NCI-H2196 treated with DMSO at 0.1 percent for 48 hours (cell line): Measurements from ENCODE around the gene MATR3.

Source experiments
- DNase-seq: peaks from one replicate; lab custom pipeline; 2025; ENCODE audit not compliant: unreplicated experiment; lab: John Stamatoyannopoulos, UW

The MATR3 gene

DNA sequence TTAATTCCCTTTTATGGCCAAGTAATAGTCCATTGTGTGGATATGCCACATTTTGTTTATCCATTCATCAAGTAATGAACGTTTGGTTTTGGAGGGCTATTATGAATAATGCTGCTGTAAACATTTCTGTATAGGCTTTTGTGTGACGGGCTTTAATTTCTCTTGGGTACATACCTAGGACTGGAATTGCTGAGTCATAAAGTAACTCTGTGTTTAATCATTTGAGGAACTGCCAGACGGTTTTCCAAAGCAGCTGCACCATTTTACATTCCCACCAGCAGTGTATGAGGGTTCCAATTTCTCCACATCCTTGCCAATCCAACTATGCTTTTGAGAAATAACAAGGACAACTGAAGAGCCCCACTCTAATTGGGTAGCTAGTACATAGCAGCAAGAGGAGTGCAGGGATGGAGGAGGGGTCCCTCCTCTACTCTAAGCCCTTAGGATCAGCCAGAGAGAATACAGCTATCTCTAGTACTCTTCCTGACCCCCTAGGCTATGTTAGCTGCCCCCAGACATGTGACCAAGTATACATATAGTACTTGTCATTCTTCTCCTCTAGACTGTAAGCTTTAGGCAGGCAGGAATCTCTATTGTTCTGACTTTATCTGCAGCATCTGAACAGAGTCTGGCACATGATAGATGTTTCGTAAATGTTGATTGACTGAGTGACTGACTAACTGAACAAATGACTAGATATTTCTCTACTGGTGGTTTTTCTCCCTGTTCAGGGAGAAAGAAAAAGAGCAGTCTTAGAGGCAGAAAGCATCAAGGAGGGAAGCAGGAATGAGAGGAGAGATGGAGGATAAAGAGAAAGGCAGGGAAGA lies 22.1 kb upstream of the MATR3 start:
- peak; percentile 34 for DNase-seq

DNA sequence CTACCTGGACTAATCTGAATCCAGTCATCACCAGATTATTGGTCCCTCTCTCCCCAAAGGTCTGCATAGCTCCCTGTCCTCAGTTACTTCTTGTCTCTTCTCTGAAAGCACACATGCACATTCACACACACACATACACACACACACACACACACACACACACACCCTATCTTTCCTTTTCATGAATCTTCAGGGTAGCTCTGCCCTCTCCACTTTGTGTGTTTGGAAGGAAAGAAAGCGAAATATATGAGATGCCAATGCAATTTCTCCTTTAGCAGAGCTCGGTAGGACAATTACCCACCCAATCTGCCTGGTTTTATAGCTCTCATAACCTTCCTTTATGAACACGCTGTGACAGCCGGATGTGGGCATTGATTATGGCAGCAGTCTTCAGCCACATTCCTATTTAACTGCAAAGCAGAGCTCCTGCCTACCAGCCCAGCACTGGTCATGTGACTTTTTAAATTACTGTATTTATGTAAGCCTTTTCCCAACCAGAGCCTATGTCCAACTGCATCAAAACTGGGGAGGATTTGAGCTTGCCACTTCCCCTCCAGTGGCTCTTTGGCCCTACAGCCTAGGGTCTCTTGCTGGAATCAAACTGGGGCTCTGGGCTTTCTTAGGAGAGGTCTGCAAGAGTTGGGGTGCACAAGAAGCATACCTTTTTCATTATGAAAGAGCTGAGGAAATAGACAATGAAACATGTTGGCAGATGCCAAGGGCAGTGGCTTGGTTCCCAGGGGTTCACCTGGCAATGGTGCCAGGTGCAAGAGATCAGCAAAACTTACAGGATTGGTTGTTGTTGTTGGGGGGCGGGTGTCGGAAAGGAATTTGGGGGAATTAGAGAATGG lies 20.8 kb upstream of the MATR3 start:
- no peak for DNase-seq

- no peak for DNase-seq
Observed at GRCh38 chr5:139273322-139273571, 20.3 kb upstream of the MATR3 start.

DNA sequence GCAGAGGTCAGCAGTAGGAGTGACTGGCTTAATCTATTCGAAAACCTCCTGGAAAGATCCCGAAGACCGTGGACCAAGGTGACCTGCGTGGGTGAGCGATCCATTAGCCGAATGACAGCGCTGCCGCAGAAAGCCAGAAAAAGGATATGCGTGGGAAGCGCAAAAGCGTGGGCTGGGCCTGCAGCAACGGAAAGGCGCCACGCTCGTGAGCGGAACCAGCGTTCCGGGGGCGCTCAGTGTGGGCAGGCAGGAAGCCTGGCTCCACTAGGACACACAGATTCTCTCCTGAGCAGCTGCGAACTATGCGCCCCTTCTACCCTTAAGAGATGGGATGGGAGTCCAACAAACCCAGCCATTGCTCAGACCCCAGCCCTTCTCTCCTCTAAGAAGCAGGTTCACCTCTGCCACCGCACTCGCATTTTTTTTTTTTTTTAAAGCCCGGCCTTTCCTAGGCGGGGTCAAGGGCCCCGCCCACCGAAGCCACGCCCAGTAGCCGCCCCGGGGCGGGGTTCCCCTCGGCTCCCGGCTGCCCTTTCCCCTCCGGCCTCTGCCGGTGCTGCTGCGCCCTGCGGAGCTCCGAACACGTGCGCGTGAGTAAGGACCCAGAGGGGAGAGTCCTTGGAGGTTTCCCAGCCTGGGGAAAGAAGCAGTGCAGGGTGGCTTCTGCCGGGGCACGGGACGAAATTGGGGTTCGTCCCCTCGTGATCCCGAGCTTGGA lies 19.8 kb upstream of the MATR3 start:
- peak; percentile 57 for DNase-seq

- no peak for DNase-seq
Observed at GRCh38 chr5:139275536-139275935, 18.0 kb upstream of the MATR3 start.

DNA sequence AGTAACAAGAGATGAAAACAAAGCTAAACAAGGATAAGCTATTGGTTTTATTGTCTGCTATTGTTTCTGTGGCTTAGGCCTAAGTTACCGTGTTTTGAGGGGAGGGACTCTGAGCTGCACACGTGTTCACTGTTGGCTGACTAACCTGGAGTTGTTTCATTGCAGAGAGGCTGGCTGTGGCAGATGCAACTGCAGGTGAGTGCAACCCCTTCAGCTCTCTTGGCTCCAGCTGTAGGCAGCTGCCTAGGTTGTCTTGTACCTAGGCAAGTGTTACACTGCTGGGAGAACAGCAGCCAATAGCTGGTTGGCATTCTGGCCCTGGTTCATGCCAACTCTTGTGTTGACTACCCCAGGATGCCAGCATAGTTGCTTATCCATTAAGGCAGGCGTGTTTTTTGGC lies 17.6 kb upstream of the MATR3 start:
- DNase-seq, result no peak

GRCh38 chr5:139276426-139276825 lies 17.1 kb upstream of the MATR3 start:
- no peak for DNase-seq

- DNase-seq, result no peak
Observed at GRCh38 chr5:139277171-139277570, 16.4 kb upstream of the MATR3 start.

GRCh38 chr5:139278540-139279274 lies 14.8 kb upstream of the MATR3 start:
- no peak for DNase-seq

GRCh38 chr5:139282197-139282557 lies 11.4 kb upstream of the MATR3 start:
- no peak for DNase-seq

- DNase-seq, result no peak
Observed at GRCh38 chr5:139283252-139284166, 10.0 kb upstream of the MATR3 start.

DNA sequence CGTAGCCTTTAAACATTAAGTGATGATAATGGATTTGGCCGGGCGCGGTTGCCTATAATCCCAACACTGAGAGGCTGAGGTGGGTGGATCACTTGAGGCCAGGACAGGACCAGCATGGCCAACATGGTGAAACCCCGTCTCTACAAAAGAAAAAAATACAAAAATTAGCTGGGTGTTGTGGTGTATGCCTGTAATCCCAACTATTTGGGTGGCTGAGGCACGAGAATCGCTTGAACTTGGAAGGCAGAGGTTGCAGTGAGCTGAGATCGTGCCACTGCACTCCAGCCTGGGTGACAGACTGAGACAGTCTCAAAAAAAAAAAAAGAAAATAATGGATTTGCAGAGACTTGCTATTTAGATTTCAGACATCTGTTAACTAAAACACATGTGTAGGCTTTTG lies 9.2 kb upstream of the MATR3 start:
- DNase-seq, result no peak

- DNase-seq, result no peak
Observed at GRCh38 chr5:139285651-139286392, 7.7 kb upstream of the MATR3 start.

DNA sequence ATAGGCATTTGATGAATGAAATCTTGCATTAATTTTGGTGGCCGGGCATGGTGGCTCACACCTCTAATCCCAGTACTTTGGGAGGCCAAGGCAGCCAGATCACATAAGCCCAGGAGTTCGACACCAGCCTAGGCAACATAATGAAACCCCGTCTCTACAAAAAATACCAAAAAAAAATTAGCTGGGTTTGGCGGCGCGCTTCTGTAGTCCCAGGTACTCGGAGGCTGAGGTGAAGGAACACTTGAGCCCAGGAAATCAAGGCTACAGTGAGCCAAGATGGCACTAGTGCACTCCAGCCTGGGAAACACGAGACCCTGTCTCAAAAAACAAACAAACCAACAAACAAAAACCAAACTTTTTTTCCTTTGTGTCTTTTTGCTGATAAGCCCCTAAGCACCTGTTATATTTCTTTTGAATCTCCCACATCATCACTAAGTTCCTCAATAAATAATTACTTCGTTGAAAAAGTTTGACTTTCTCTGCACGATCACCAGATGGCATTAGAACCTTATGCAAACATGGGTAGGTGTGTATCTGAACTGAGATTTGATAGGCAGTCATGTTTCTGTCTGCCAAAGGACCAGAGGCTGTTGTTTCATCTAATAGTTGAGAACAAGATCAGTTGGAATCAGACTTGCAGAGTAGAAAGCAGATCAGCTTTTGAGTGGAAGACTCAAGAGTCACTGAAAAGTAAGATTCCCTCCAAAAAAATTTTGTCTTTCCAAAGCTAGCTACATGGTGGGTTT lies 5.5 kb upstream of the MATR3 start:
- DNase-seq, result no peak

DNA sequence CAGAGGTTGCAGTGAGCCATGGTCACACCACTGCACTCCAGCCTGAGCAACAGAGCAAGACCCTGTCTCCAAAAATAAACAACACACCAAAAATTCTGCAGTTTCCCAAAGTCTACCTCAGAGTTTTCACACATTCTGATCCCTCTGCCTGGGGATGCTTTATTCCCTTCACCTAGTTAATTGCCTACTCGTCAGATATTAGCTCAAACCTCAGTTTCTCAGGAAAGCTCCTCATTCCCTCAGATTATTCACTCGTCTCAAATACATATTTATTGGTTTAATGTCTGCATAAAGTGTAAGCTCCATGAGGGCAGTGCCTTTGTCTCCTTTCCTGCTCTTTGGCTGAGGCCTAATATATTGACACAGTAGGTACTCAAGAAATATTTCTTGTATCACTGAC lies 2.5 kb upstream of the MATR3 start:
- no peak for DNase-seq

GRCh38 chr5:139293202-139293506 lies 386 bp upstream of the MATR3 start:
- no peak for DNase-seq

- peak; percentile 32 for DNase-seq
Observed at GRCh38 chr5:139294374-139295165, 1.0 kb downstream of the MATR3 start.

DNA sequence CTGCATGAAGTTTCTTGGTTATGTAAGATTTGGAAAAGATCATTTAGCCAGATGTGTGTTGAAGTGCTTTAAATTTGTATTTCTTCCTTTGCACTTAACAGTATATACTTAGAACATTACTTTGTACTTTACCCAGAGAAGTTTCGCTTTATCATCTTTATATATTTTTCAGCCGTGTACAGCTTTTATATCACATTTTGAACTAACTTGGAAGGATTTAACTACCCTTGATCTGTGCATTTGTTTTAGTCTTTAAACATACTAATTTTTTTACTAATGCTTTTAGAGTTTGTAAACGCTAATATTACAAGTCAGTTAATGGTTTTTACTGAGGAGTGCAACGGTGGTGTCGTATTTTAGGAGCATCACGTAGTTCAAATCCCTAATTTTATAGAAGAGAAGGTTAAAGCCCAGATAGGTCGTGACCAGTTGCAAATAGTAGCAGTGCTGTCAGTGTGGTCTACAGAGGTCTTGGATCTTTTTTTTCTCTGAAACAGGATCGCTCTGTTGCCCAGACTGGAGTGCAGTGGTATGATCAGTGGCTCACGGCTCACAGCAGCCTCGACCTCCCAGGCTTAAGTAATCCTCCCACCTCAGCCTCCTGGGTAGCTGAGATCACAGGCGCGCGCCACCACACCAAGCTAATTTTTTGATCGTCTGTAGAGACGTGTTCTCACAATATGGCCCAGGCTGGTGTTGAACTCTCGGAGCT lies 2.0 kb downstream of the MATR3 start:
- DNase-seq, result no peak
